HG03039 (cell line): ENCODE measurements around the gene CPSF4.
A peak's percentile ranks its signal among the peaks of the same experiment; 100 is the strongest.

Source experiments
- ATAC-seq: cut with Tn5 transposase; IDR thresholded peaks from one replicate; pipeline ENCODE4 v1.9.1; 2021; ENCODE audit warnings: mild to moderate bottlenecking, moderate library complexity; ENCODE audit not compliant: unreplicated experiment

The CPSF4 gene

GRCh38 chr7:99438573-99439480 is at the start of gene CPSF4, which contains the start of gene PTCD1:
CPSF4 (plus strand) TSS chr7:99438943; CDS start chr7:99439083, 140 bp downstream.
PTCD1 (minus strand) TSS chr7:99438798; CDS start chr7:99435242, 3,556 bp downstream.
- peak; percentile 86 for ATAC-seq

GRCh38 chr7:99389772-99390171 is 49.0 kb upstream of the CPSF4 start:
- ATAC-seq: no peak

- no peak for ATAC-seq
Measured at GRCh38 chr7:99390941-99391602, 47.7 kb upstream of the CPSF4 start.

- no peak for ATAC-seq
Measured at GRCh38 chr7:99392046-99392445, 46.7 kb upstream of the CPSF4 start.

GRCh38 chr7:99392659-99393354 is 45.9 kb upstream of the CPSF4 start:
- peak; percentile 51 for ATAC-seq

- no peak for ATAC-seq
Measured at GRCh38 chr7:99393355-99394187, 45.2 kb upstream of the CPSF4 start.

- ATAC-seq: no peak
Measured at GRCh38 chr7:99394188-99394502, 44.6 kb upstream of the CPSF4 start.

GRCh38 chr7:99395616-99396327 is 43.0 kb upstream of the CPSF4 start:
- no peak for ATAC-seq

- no peak for ATAC-seq
Measured at GRCh38 chr7:99396418-99397296, 42.1 kb upstream of the CPSF4 start.

- no peak for ATAC-seq
Measured at GRCh38 chr7:99397297-99397983, 41.3 kb upstream of the CPSF4 start.

GRCh38 chr7:99398891-99399445 is 39.8 kb upstream of the CPSF4 start:
- no peak for ATAC-seq

- no peak for ATAC-seq
Measured at GRCh38 chr7:99399597-99399996, 39.1 kb upstream of the CPSF4 start.

GRCh38 chr7:99402854-99403253 is 35.9 kb upstream of the CPSF4 start:
- ATAC-seq: no peak

GRCh38 chr7:99403764-99404163 is 35.0 kb upstream of the CPSF4 start:
- no peak for ATAC-seq

- ATAC-seq: no peak
Measured at GRCh38 chr7:99404235-99404976, 34.3 kb upstream of the CPSF4 start.

- ATAC-seq: no peak
Measured at GRCh38 chr7:99404977-99405320, 33.8 kb upstream of the CPSF4 start.

GRCh38 chr7:99406557-99406956 is 32.2 kb upstream of the CPSF4 start:
- no peak for ATAC-seq
